K562 (cell line): Measurements from ENCODE around the gene SLC35A4. TPM values are rescaled to one million over a fixed set of nuclear protein-coding genes. Genes with fewer than 3 reads are reported as not detected.
A peak's percentile ranks its signal among the peaks of the same experiment; 100 is the strongest.

Experiments
- ELF1 ChIP-seq: fragments of 200-800 bp; sonication (Bioruptor generic); IDR thresholded peaks from 2 replicates; pipeline ENCODE4 v1.6.1; 2016; ENCODE audit warnings: missing genetic modification characterization, missing compliant biosample characterization
- FOXA3 ChIP-seq, 2 experiments: fragments of 450-650 bp in 1 of 2; sonication (generic) in 1 of 2; formaldehyde crosslinking; IDR thresholded peaks in 1 of 2; conservative IDR thresholded peaks in 1 of 2; 2 replicates each; pipeline versions ENCODE4 v1.4.0 to v1.8.0; 2020 to 2022; ENCODE audit warnings: mild to moderate bottlenecking in 2 of 2, missing genetic modification reagents in 1 of 2
- GABPB2 ChIP-seq: fragments of 250-450 bp; sonication (Bioruptor Pico); conservative IDR thresholded peaks from 2 replicates; pipeline ENCODE4 v1.5.1; 2021; ENCODE audit warnings: mild to moderate bottlenecking
- GTF2E2 ChIP-seq: fragments of 200-800 bp; sonication (Bioruptor generic); IDR thresholded peaks from 2 replicates; pipeline ENCODE4 v1.6.1; 2016; ENCODE audit warnings: missing genetic modification characterization, missing compliant biosample characterization
- HDAC3 ChIP-seq: fragments of 450-650 bp; IDR thresholded peaks from 2 replicates; pipeline ENCODE4 v1.6.1; 2018; ENCODE audit warnings: borderline replicate concordance, mild to moderate bottlenecking, moderate library complexity; ENCODE audit not compliant: partially characterized antibody
- LCOR ChIP-seq: sonication (generic); formaldehyde crosslinking; IDR thresholded peaks from 2 replicates; pipeline ENCODE4 v1.8.0; 2022; ENCODE audit warnings: mild to moderate bottlenecking, missing genetic modification reagents
- MLX ChIP-seq, 2 experiments: fragments of 450-650 bp in 1 of 2; sonication (generic) in 1 of 2; formaldehyde crosslinking; conservative IDR thresholded peaks; 2 replicates each; pipeline versions ENCODE4 v1.4.0 to v1.8.1; 2020 to 2022; ENCODE audit warnings: mild to moderate bottlenecking in 1 of 2, missing genetic modification reagents in 1 of 2
- MTA2 ChIP-seq: fragments of 450-650 bp; IDR thresholded peaks from 2 replicates; pipeline ENCODE4 v1.6.1; 2016; ENCODE audit warnings: low read depth
- MTA3 ChIP-seq: fragments of 450-650 bp; formaldehyde crosslinking; IDR thresholded peaks from 2 replicates; pipeline ENCODE4 v1.6.1; 2017; ENCODE audit warnings: mild to moderate bottlenecking, borderline replicate concordance
- NR2C1 ChIP-seq, 2 experiments: fragments of 450-650 bp; IDR thresholded peaks; 2 replicates each; pipeline ENCODE4 v1.6.1; 2017; ENCODE audit warnings: mild to moderate bottlenecking in 2 of 2, antibody characterized with exemption in 1 of 2, inconsistent platforms in 1 of 2, missing compliant biosample characterization in 1 of 2, missing genetic modification characterization in 1 of 2
- PCBP1 ChIP-seq: fragments of 200-400 bp; formaldehyde crosslinking; IDR thresholded peaks from 2 replicates; pipeline ENCODE4 v1.6.1; 2018; ENCODE audit warnings: mild to moderate bottlenecking, low read depth, low read length; ENCODE audit not compliant: poor library complexity, severe bottlenecking
- TAF1 ChIP-seq: IDR thresholded peaks from 2 replicates; pipeline ENCODE4 v1.6.1; 2011; ENCODE audit warnings: mild to moderate bottlenecking, low read length, moderate library complexity; ENCODE audit not compliant: insufficient read depth, control insufficient read depth, severe bottlenecking; ENCODE audit errors: extremely low read depth
- THRB ChIP-seq: fragments of 450-650 bp; formaldehyde crosslinking; conservative IDR thresholded peaks from 2 replicates; pipeline ENCODE4 v1.4.0; 2022; ENCODE audit warnings: mild to moderate bottlenecking, missing genetic modification characterization
- UBTF ChIP-seq, 2 experiments: IDR thresholded peaks; 2 replicates each; pipeline ENCODE4 v1.6.1; 2012; ENCODE audit warnings: improper control_type of control experiment in 2 of 2, low read depth in 2 of 2, low read length in 2 of 2, borderline replicate concordance in 1 of 2
- ZNF584 ChIP-seq: fragments of 200-800 bp; sonication (Bioruptor generic); IDR thresholded peaks from 2 replicates; pipeline ENCODE4 v1.6.1; 2016; ENCODE audit warnings: low read depth, mild to moderate bottlenecking, missing genetic modification characterization, missing compliant biosample characterization
- ZNF592 ChIP-seq: fragments of 450-650 bp; IDR thresholded peaks from 2 replicates; pipeline ENCODE4 v1.6.1; 2017; ENCODE audit warnings: antibody characterized with exemption, mild to moderate bottlenecking
- ZNF717 ChIP-seq: fragments of 250-450 bp; sonication (Bioruptor Pico); IDR thresholded peaks from 2 replicates; pipeline ENCODE4 v1.5.0; 2021
- polyA plus RNA-seq, 8 experiments: library from polyadenylated mRNA; depleted of rRNA in 4 of 8; stranded (reverse) in 5 of 8; unstranded in 3 of 8; fragments of >200 nt; fragmentation: Nextera tagmentation in 2 of 8; fragmentation: Illumina TruSeq in 1 of 8; extraction: Ambion mirVana in 2 of 8; extraction: Trizol in 1 of 8; gene quantifications; 2 replicates each; pipeline versions ENCODE4 v1.2.1 to v1.2.3, GENCODE V29; 2011 to 2014; ENCODE audit warnings: inconsistent platforms in 1 of 8, missing spikeins in 1 of 8
- total RNA-seq, 7 experiments: library from RNA; depleted of rRNA in 6 of 7; stranded (reverse); fragments of >200 nt in 6 of 7; fragmentation: Illumina TruSeq in 2 of 7; extraction: Trizol in 2 of 7; gene quantifications; 2 replicates each; pipeline versions ENCODE4 v1.2.1 to v1.2.3, GENCODE V29; 2011 to 2021; ENCODE audit warnings: low replicate concordance in 1 of 7

Gene SLC35A4
- total and polyA plus RNA-seq, 9 of the 15 experiments (the other 6 are each of a cell fraction or from before 2014, with no cell fraction given): 21.8 to 171 (median 42.5) TPM

- TF ChIP-seq ELF1 (peak; percentile 75), FOXA3 (CRISPR knock-in tag; conservative IDR thresholded peaks at IDR 0.05 in 1 of 2, IDR thresholded peaks at IDR 0.05 in 1 of 2) (0 out of 4 replicates have a peak, but pooled peaks of 1 of the 2 experiments have one; percentile 5), ZNF592 (no peak; the same call in 1 of the 2 replicates), ZNF717 (no peak), UBTF (IDR thresholded peaks at IDR 0.05; ENCODE audit: borderline replicate concordance in 1 of 2, low read depth in 2 of 2, low read length in 2 of 2) (peak in 1 of 2 experiments; percentile 61; a peak in 1 of 4 replicates), MTA3 (peak; percentile 57; the same call in 1 of the 2 replicates), THRB (CRISPR knock-in tag) (0 out of 2 replicates have a peak, but pooled peaks have one; percentile 5), GTF2E2 (tag) (peak; percentile 85; the same call in 1 of the 2 replicates), NR2C1 (IDR thresholded peaks at IDR 0.05) (no peak), NR2C1 (tag; IDR thresholded peaks at IDR 0.05) (0 out of 2 replicates have a peak, but pooled peaks have one; percentile 8), LCOR (CRISPR knock-in tag) (peak; percentile 74; the same call in 1 of the 2 replicates), PCBP1 (peak; percentile 32), MTA2 (no peak), GABPB2 (CRISPR knock-in tag) (no peak), MLX (CRISPR knock-in tag; conservative IDR thresholded peaks at IDR 0.05) (no peak), TAF1 (peak; percentile 95), HDAC3 (no peak), ZNF584 (CRISPR knock-in tag) (0 out of 2 replicates have a peak, but pooled peaks have one; percentile 48)
Observed at GRCh38 chr5:140557136-140557805, 7.4 kb upstream of the SLC35A4 start, which contains the start of gene SRA1 (continued).
